SU-DHL-6 (cell line): ENCODE data around the gene ADPRHL1.

Source experiments
- CTCF ChIP-seq: fragments of 200-600 bp; sonication (generic); IDR thresholded peaks from one replicate; pipeline ENCODE4 v1.5.1; 2017; ENCODE audit warnings: antibody characterized with exemption, mild to moderate bottlenecking, low read length, moderate library complexity; ENCODE audit not compliant: insufficient read depth, poor library complexity, severe bottlenecking
- EZH2phosphoT487 ChIP-seq: fragments of 200-600 bp; sonication (generic), shearing (Covaris generic); conservative IDR thresholded peaks from 2 replicates; pipeline ENCODE4 v1.6.1; 2018; ENCODE audit warnings: mild to moderate bottlenecking, antibody characterized with exemption, low read length, moderate library complexity, mixed read lengths

- TF ChIP-seq CTCF (no peak), EZH2phosphoT487 (no peak)
These were observed 40.0 kb downstream of the ADPRHL1 start for GRCh38 chr13:113413178-113413897.
